ENCODE results near the gene COL4A1.

The COL4A1 gene

DNA sequence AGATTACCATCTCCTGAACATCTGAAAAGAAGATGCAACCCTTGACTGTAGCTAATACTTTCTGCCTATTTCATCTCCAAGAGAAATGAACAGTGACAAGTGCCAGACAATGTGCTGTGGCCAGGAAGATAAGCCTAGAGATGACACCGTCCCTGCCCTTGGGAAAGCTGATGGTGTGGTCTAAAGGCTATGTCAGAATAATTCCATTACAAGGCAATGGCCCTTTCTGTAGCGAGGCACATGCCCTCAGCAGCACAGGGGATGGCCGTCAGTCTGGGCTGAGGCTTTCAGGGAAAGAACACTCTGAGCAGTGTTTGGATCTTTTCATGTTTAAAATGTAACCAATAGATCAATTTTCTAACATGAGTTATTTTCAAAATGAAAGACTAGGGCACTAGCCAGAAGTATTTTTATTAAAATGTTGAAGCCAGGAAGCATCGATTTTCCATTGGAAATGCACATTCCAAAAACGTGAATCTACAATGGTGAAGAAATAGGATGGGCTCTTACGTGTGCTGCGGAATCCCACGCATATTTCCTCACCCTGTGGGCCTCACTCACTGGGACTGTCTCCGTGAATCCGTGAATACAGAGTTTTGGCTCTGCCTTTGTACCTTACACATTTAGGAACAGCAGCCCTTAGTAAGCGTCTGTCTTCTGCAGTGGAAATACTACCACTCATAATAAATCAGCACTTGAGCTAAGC, 22.0 kb downstream of the COL4A1 start:
- Histone ChIP-seq H2BK5ac (ENCODE audit: low read length) (no peak overlapping the region), H2BK120ac (ENCODE audit: low read depth, low read length) (no peak overlapping the region), H3K79me1 (ENCODE audit: low read depth, low read length) (peaks cover 7% of the 10 kb centered on the region), H3K14ac (ENCODE audit: low read length) (no peak overlapping the region), H4K8ac (ENCODE audit: low read depth, low read length) (no peak overlapping the region), H2BK12ac (ENCODE audit: low read length) (no peak overlapping the region), H3K36me3 (replicated peaks in 1 of 2; ENCODE audit: control insufficient read depth in 2 of 2, insufficient read depth in 2 of 2, low read length in 2 of 2) (peaks cover 0 to 6% of the 10 kb centered on the region in 2 donors), H3K23ac (ENCODE audit: low read depth, low read length, poor library complexity) (no peak overlapping the region), H2BK15ac (ENCODE audit: low read length) (no peak overlapping the region), H3K4me2 (ENCODE audit: insufficient read depth, low read length, poor library complexity, severe bottlenecking) (no peak overlapping the region), H3K9ac (ENCODE audit: low read depth, low read length, poor library complexity) (no peak overlapping the region), H3K4me3 (ENCODE audit: low read length in 2 of 2) (no peak overlapping the region), H3K4ac (ENCODE audit: low read length) (no peak overlapping the region), H3K9me3 (replicated peaks in 1 of 2; ENCODE audit: control insufficient read depth in 2 of 2, insufficient read depth in 1 of 2, low read depth in 1 of 2, low read length in 2 of 2) (no peaks in the 10 kb centered on the region), H2AK5ac (ENCODE audit: low read depth, low read length) (no peak overlapping the region), H4K91ac (ENCODE audit: low read depth, low read length, poor library complexity) (no peak overlapping the region), H3K27me3 (ENCODE audit: control insufficient read depth in 3 of 3, insufficient read depth in 3 of 3, low read depth in 1 of 3, low read length in 3 of 3) (no peaks in the 10 kb centered on the region), H3K4me1 (ENCODE audit: control insufficient read depth in 2 of 2, insufficient read depth in 1 of 2, low read depth in 1 of 2, low read length in 2 of 2) (peaks cover 11 to 15% of the 10 kb centered on the region in 2 donors), H3K18ac (ENCODE audit: low read length) (no peak overlapping the region), H3K27ac (replicated peaks; ENCODE audit: low read length) (no peak overlapping the region), H2AFZ (ENCODE audit: low read length) (no peak overlapping the region)
- DNase-seq (ENCODE audit: low spot score): no peak
- WGBS, 2 donors (ENCODE audit: extremely low coverage in 2 of 2, insufficient read length in 2 of 2, insufficient replicate concordance in 1 of 2): no CpG with 5 or more reads among the region's 11 CpGs

DNA sequence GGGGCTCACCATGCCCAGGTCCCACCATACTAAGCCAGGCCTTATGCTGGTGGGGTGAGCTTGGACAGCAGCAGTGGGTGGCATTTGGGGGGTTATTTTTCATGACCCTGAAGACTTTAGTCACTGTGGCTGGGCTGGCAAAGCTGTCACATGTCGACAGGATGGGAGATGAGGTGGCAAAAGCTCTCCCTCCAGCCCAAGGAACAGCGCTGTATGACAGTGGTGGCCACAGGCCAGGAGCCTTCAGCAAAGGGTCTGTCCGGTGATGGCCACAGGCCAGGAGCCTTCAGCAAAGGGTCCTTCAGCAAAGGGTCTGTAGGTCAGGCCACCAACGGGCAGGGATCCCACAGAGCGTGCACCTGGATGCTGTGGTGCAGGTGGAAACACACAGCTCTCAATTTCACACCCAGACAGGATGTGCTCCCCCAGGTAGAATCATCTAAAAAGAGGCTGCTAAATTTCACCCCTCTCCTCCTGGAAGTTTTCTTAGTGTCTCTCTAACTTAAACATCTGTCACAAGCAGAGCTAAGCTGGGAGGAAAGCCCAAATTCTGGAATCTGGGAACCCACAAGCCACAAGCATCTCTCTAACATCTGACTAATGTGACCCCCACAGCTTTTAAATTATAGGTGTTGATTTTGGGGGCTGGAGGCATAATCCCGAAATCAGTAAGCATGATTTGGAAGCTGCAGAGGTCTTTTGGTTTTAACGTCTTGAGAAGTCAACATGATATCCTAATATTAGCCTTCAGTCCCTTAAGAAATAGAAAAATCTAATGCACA, 23.0 kb downstream of the COL4A1 start:
- H4K91ac ChIP-seq (ENCODE audit: low read depth, low read length, poor library complexity): no peak overlapping the region
- whole genome bisulfite sequencing, 2 donors (ENCODE audit: extremely low coverage in 2 of 2, insufficient read length in 2 of 2, insufficient replicate concordance in 1 of 2): no CpG with 5 or more reads among the region's 7 CpGs

GRCh38 chr13:110282316-110282841, 24.6 kb downstream of the COL4A1 start:
- H2BK5ac ChIP-seq (ENCODE audit: low read length): no peak overlapping the region
- no peak overlapping the region for H3K9ac ChIP-seq (ENCODE audit: low read depth, low read length, poor library complexity)
- no peak overlapping the region for H3K4me3 ChIP-seq (ENCODE audit: low read length in 2 of 2)
- no peak overlapping the region for H2BK15ac ChIP-seq (ENCODE audit: low read length)
- peaks cover 7% of the 10 kb centered on the region for H3K79me1 ChIP-seq (ENCODE audit: low read depth, low read length)
- H2BK12ac ChIP-seq (ENCODE audit: low read length): no peak overlapping the region
- H3K4me2 ChIP-seq (ENCODE audit: insufficient read depth, low read length, poor library complexity, severe bottlenecking): no peak overlapping the region
- H3K36me3 ChIP-seq (replicated peaks in 1 of 2; ENCODE audit: control insufficient read depth in 2 of 2, insufficient read depth in 2 of 2, low read length in 2 of 2): no peaks in the 10 kb centered on the region
- no peak overlapping the region for H2AFZ ChIP-seq (ENCODE audit: low read length)
- no peak overlapping the region for H2BK120ac ChIP-seq (ENCODE audit: low read depth, low read length)
- H2AK5ac ChIP-seq (ENCODE audit: low read depth, low read length): no peak overlapping the region
- peaks cover 7 to 12% of the 10 kb centered on the region in 2 donors for H3K4me1 ChIP-seq (ENCODE audit: control insufficient read depth in 2 of 2, insufficient read depth in 1 of 2, low read depth in 1 of 2, low read length in 2 of 2)
- no peak overlapping the region for H3K4ac ChIP-seq (ENCODE audit: low read length)
- no peak overlapping the region for H3K18ac ChIP-seq (ENCODE audit: low read length)
- no peak overlapping the region for H4K8ac ChIP-seq (ENCODE audit: low read depth, low read length)
- H3K23ac ChIP-seq (ENCODE audit: low read depth, low read length, poor library complexity): no peak overlapping the region
- H3K27ac ChIP-seq (replicated peaks; ENCODE audit: low read length): no peak overlapping the region
- no peak overlapping the region for H4K91ac ChIP-seq (ENCODE audit: low read depth, low read length, poor library complexity)
- no peaks in the 10 kb centered on the region for H3K9me3 ChIP-seq (replicated peaks in 1 of 2; ENCODE audit: control insufficient read depth in 2 of 2, insufficient read depth in 1 of 2, low read depth in 1 of 2, low read length in 2 of 2)
- DNase-seq (ENCODE audit: low spot score): no peak
- no CpG with 5 or more reads among the region's 1 CpG for WGBS, 2 donors (ENCODE audit: extremely low coverage in 2 of 2, insufficient read length in 2 of 2, insufficient replicate concordance in 1 of 2)
- H3K27me3 ChIP-seq (ENCODE audit: control insufficient read depth in 3 of 3, insufficient read depth in 3 of 3, low read depth in 1 of 3, low read length in 3 of 3): no peaks in the 10 kb centered on the region
- no peak overlapping the region for H3K14ac ChIP-seq (ENCODE audit: low read length)

More for the DNA sequence above, 23.0 kb downstream of the COL4A1 start:
- Histone ChIP-seq H3K36me3 (replicated peaks in 1 of 2; ENCODE audit: control insufficient read depth in 2 of 2, insufficient read depth in 2 of 2, low read length in 2 of 2) (peaks cover 0 to under 1% of the 10 kb centered on the region in 2 donors), H3K14ac (ENCODE audit: low read length) (no peak overlapping the region), H4K8ac (ENCODE audit: low read depth, low read length) (no peak overlapping the region), H2BK12ac (ENCODE audit: low read length) (no peak overlapping the region), H3K27ac (replicated peaks; ENCODE audit: low read length) (no peak overlapping the region), H3K4ac (ENCODE audit: low read length) (no peak overlapping the region), H3K4me2 (ENCODE audit: insufficient read depth, low read length, poor library complexity, severe bottlenecking) (no peak overlapping the region), H2AFZ (ENCODE audit: low read length) (no peak overlapping the region), H3K79me1 (ENCODE audit: low read depth, low read length) (peaks cover 7% of the 10 kb centered on the region), H3K9me3 (replicated peaks in 1 of 2; ENCODE audit: control insufficient read depth in 2 of 2, insufficient read depth in 1 of 2, low read depth in 1 of 2, low read length in 2 of 2) (no peaks in the 10 kb centered on the region), H3K27me3 (ENCODE audit: control insufficient read depth in 3 of 3, insufficient read depth in 3 of 3, low read depth in 1 of 3, low read length in 3 of 3) (no peaks in the 10 kb centered on the region), H3K18ac (ENCODE audit: low read length) (no peak overlapping the region), H2BK120ac (ENCODE audit: low read depth, low read length) (no peak overlapping the region), H2BK15ac (ENCODE audit: low read length) (no peak overlapping the region), H2BK5ac (ENCODE audit: low read length) (no peak overlapping the region), H3K23ac (ENCODE audit: low read depth, low read length, poor library complexity) (peak overlapping the region; percentile 37), H2AK5ac (ENCODE audit: low read depth, low read length) (no peak overlapping the region), H3K4me1 (ENCODE audit: control insufficient read depth in 2 of 2, insufficient read depth in 1 of 2, low read depth in 1 of 2, low read length in 2 of 2) (peaks cover 11 to 15% of the 10 kb centered on the region in 2 donors), H3K9ac (ENCODE audit: low read depth, low read length, poor library complexity) (peak overlapping the region; percentile 5), H3K4me3 (ENCODE audit: low read length in 2 of 2) (peak overlapping the region in 1 of 2 donors; percentile 56)
- DNase-seq (ENCODE audit: low spot score): no peak

- no peak overlapping the region for H2AFZ ChIP-seq (ENCODE audit: low read length)
- H2BK12ac ChIP-seq (ENCODE audit: low read length): no peak overlapping the region
- no peak overlapping the region for H2BK15ac ChIP-seq (ENCODE audit: low read length)
- H3K18ac ChIP-seq (ENCODE audit: low read length): no peak overlapping the region
- H2BK120ac ChIP-seq (ENCODE audit: low read depth, low read length): no peak overlapping the region
- no peak overlapping the region for H3K4ac ChIP-seq (ENCODE audit: low read length)
- no peak overlapping the region for H3K27ac ChIP-seq (replicated peaks; ENCODE audit: low read length)
- no peaks in the 10 kb centered on the region for H3K27me3 ChIP-seq (ENCODE audit: control insufficient read depth in 3 of 3, insufficient read depth in 3 of 3, low read depth in 1 of 3, low read length in 3 of 3)
- no peaks in the 10 kb centered on the region for H3K36me3 ChIP-seq (replicated peaks in 1 of 2; ENCODE audit: control insufficient read depth in 2 of 2, insufficient read depth in 2 of 2, low read length in 2 of 2)
- peaks cover 7% of the 10 kb centered on the region for H3K79me1 ChIP-seq (ENCODE audit: low read depth, low read length)
- no CpG with 5 or more reads among the region's 5 CpGs for WGBS, 2 donors (ENCODE audit: extremely low coverage in 2 of 2, insufficient read length in 2 of 2, insufficient replicate concordance in 1 of 2)
- H3K4me3 ChIP-seq (ENCODE audit: low read length in 2 of 2): no peak overlapping the region
- H2AK5ac ChIP-seq (ENCODE audit: low read depth, low read length): no peak overlapping the region
- H3K4me1 ChIP-seq (ENCODE audit: control insufficient read depth in 2 of 2, insufficient read depth in 1 of 2, low read depth in 1 of 2, low read length in 2 of 2): peaks cover 2 to 8% of the 10 kb centered on the region in 2 donors
- no peak overlapping the region for H2BK5ac ChIP-seq (ENCODE audit: low read length)
- no peak for DNase-seq (ENCODE audit: low spot score)
- H4K8ac ChIP-seq (ENCODE audit: low read depth, low read length): no peak overlapping the region
- no peak overlapping the region for H3K23ac ChIP-seq (ENCODE audit: low read depth, low read length, poor library complexity)
- no peak overlapping the region for H3K14ac ChIP-seq (ENCODE audit: low read length)
- no peak overlapping the region for H4K91ac ChIP-seq (ENCODE audit: low read depth, low read length, poor library complexity)
- H3K4me2 ChIP-seq (ENCODE audit: insufficient read depth, low read length, poor library complexity, severe bottlenecking): no peak overlapping the region
- H3K9me3 ChIP-seq (replicated peaks in 1 of 2; ENCODE audit: control insufficient read depth in 2 of 2, insufficient read depth in 1 of 2, low read depth in 1 of 2, low read length in 2 of 2): no peaks in the 10 kb centered on the region
- no peak overlapping the region for H3K9ac ChIP-seq (ENCODE audit: low read depth, low read length, poor library complexity)
These were observed 25.2 kb downstream of the COL4A1 start for GRCh38 chr13:110281736-110282135.

Data from neuronal stem cell (in vitro differentiated cells).